ENCODE results near the gene HIVEP3. TPM values are rescaled to one million over a fixed set of nuclear protein-coding genes. Genes with fewer than 3 reads are reported as not detected.

HIVEP3 gene
- total and polyA plus RNA-seq, 3 experiments from 2014 or later, result 15.1 to 24.0 (median 23.0) TPM

DNA sequence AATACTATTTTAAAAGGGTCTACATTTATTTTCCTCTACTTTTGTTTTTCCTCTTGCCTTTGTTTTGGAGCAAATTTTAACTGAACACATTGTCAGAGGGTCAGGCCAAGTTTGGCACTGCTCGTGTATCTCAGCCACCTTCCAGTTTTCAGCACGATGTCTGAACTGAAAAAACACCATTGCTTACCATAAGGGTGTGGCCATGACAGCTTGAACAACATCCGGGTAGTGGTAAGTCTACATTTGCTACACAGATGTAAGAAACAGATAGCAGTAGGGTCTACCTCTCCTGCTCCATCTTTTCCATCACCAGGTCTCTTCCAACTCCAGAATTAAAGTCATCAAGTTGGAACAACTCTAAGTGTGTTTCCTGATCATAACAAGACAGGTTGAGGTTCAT is 4.2 kb downstream of the HIVEP3 start:
- H3K4me3 Mint-ChIP-seq, result peak overlapping the region; percentile 10 to 75 (median 59)

DNA sequence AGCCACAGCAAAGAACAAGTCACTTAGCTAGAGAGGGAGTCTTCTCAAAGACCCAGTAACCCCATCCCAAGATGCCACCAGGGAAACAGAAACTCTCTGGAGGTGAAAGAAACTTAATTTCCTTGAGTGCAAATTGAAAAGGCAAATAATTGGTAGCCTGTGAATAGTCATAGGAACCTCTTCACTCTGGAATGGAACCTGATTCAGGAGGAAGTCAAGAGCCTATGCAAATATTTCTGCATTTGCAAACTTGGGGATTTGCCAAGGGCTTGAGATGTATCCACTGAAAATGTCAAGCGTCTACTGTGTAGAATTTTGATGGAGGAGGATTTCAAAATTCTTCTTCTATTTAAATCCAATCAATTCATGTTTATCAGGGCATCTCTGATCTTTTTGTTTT is 5.7 kb downstream of the HIVEP3 start:
- H3K4me3 ChIP-seq (ENCODE audit: low read length), result no peak overlapping the region
- H3K4me3 Mint-ChIP-seq, result peak overlapping the region in 2 of 7 donors; percentile 19 to 36
- H3K4me1 Mint-ChIP-seq, result peaks cover 66 to 83% (median 71%) of the 10 kb centered on the region in 3 donors

More for the DNA sequence above, 4.2 kb downstream of the HIVEP3 start:
- Mint-ChIP-seq H3K27me3 (peaks cover 0 to 2% of the 10 kb centered on the region in 2 donors), H3K27ac (peak overlapping the region; percentile 87 to 99 (median 95)), H3K9me3 (peaks cover 0 to 4% (median 0%) of the 10 kb centered on the region in 5 donors), H3K4me1 (peaks cover 78 to 85% (median 79%) of the 10 kb centered on the region in 3 donors), H3K36me3 (peaks cover 1 to 5% (median 1%) of the 10 kb centered on the region in 3 donors)
- POLR2A ChIA-PET, result interaction anchor here (1.2 to 5.9 kb wide), 2 partner anchors 18 to 22 kb away, joined by 3 to 72 read pairs; no protein-coding TSS in a partner anchor
- peaks cover 62% of the 10 kb centered on the region for H3K4me1 ChIP-seq (ENCODE audit: insufficient read depth, low read length)
- no peaks in the 10 kb centered on the region for H3K9me3 ChIP-seq (ENCODE audit: low read length)
- H3K27ac ChIP-seq (ENCODE audit: low read depth, low read length), result peak overlapping the region; percentile 14
- no peaks in the 10 kb centered on the region for H3K36me3 ChIP-seq (ENCODE audit: insufficient read depth, low read length)
- CTCF ChIA-PET, result interaction anchor here (4.7 to 8.5 kb wide), 2 partner anchors 10 to 22 kb away, joined by 29 to 79 read pairs; no protein-coding TSS in a partner anchor
- no peak overlapping the region for H3K4me3 ChIP-seq (ENCODE audit: low read length)
- no peaks in the 10 kb centered on the region for H3K27me3 ChIP-seq (ENCODE audit: insufficient read depth, low read length, poor library complexity, severe bottlenecking)
- DNase-seq, result peak in 2 of 5 donors; percentile 43 to 62

DNA sequence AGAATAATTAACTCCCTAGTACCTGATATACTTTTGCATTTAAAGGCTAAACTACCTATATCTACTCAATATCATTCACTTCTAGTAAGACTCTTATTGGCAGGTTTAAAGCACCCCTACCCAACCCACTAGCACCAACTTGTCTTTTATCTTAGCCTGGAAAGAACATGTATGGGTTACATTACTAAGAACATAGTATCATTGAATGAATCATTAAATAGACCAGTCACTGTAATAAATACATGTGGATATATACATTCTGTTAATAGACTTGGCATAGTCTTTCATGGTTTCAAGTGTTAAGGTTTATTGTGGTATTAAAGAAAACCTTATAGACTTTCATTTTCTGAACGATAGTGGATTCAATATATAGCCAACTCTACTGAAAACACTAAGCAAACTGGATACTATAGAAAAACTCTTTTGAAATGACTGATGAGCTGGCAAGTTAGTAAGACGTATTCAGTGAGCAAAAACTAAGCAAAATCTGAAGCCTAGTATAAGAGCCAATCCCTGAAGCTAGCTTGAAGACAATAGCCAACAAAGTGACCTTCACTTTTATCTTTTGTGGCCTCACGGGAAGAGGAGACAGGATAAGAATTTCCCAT is 10.3 kb downstream of the HIVEP3 start:
- Mint-ChIP-seq H3K27ac (peak overlapping the region in 1 of 8 donors; percentile 18), H3K4me1 (peaks cover 35 to 79% (median 47%) of the 10 kb centered on the region in 3 donors), H3K27me3 (no peaks in the 10 kb centered on the region), H3K36me3 (peaks cover 1 to 9% (median 2%) of the 10 kb centered on the region in 3 donors), H3K4me3 (no peak overlapping the region), H3K9me3 (peaks cover 0 to 13% (median 3%) of the 10 kb centered on the region in 5 donors)
- POLR2A ChIA-PET, result no interaction called here
- no peaks in the 10 kb centered on the region for H3K27me3 ChIP-seq (ENCODE audit: insufficient read depth, low read length, poor library complexity, severe bottlenecking)
- no peaks in the 10 kb centered on the region for H3K9me3 ChIP-seq (ENCODE audit: low read length)
- peaks cover 12% of the 10 kb centered on the region for H3K4me1 ChIP-seq (ENCODE audit: insufficient read depth, low read length)
- H3K36me3 ChIP-seq (ENCODE audit: insufficient read depth, low read length), result no peaks in the 10 kb centered on the region
- CTCF ChIA-PET, result interaction anchor here (1.2 to 1.3 kb wide), 2 partner anchors 8 to 16 kb away, joined by 3 read pairs; no protein-coding TSS in a partner anchor
- H3K27ac ChIP-seq (ENCODE audit: low read depth, low read length), result no peak overlapping the region
- no peak overlapping the region for H3K4me3 ChIP-seq (ENCODE audit: low read length)
- no peak for DNase-seq

More for the DNA sequence above, 5.7 kb downstream of the HIVEP3 start:
- peaks cover 0 to 13% (median 3%) of the 10 kb centered on the region in 5 donors for H3K9me3 Mint-ChIP-seq
- no peak overlapping the region for H3K27ac ChIP-seq (ENCODE audit: low read depth, low read length)
- H3K27me3 Mint-ChIP-seq, result no peaks in the 10 kb centered on the region
- DNase-seq, result no peak
- H3K9me3 ChIP-seq (ENCODE audit: low read length), result no peaks in the 10 kb centered on the region
- POLR2A ChIA-PET, result no interaction called here
- peaks cover 1 to 9% (median 1%) of the 10 kb centered on the region in 3 donors for H3K36me3 Mint-ChIP-seq
- H3K36me3 ChIP-seq (ENCODE audit: insufficient read depth, low read length), result no peaks in the 10 kb centered on the region
- no peaks in the 10 kb centered on the region for H3K27me3 ChIP-seq (ENCODE audit: insufficient read depth, low read length, poor library complexity, severe bottlenecking)
- peak overlapping the region; percentile 26 to 94 (median 55) for H3K27ac Mint-ChIP-seq
- peaks cover 48% of the 10 kb centered on the region for H3K4me1 ChIP-seq (ENCODE audit: insufficient read depth, low read length)
- CTCF ChIA-PET, result interaction anchor here (2.8 to 8.5 kb wide), 2 partner anchors 10 to 21 kb away, joined by 7 to 79 read pairs; no protein-coding TSS in a partner anchor

DNA sequence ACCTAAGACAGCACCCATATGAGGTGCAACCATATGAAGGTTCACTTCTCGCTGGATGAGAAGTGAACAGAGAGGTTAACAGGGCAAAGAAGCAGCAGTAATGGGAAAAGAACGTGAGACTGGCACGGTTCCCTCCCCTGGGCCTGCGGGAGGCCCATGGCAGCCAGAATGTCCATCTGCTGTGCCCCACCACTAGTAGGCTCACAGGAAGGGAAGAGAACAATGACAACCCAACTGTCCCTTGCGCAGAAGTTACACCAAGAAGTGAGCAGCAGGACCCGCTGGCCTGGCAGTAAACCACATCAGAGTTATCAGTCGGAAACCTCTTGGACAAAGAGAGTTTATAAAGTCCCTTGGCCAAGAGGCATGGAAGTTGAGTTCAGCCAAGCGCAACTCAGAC is 11.3 kb downstream of the HIVEP3 start:
- peaks cover 1 to 9% (median 2%) of the 10 kb centered on the region in 3 donors for H3K36me3 Mint-ChIP-seq
- H3K27me3 Mint-ChIP-seq, result peaks cover 0 to 2% of the 10 kb centered on the region in 2 donors
- peak overlapping the region in 2 of 8 donors; percentile 3 to 86 for H3K27ac Mint-ChIP-seq
- Histone ChIP-seq H3K4me1 (ENCODE audit: insufficient read depth, low read length) (peaks cover 18% of the 10 kb centered on the region), H3K36me3 (ENCODE audit: insufficient read depth, low read length) (no peaks in the 10 kb centered on the region), H3K4me3 (ENCODE audit: low read length) (no peak overlapping the region), H3K27me3 (ENCODE audit: insufficient read depth, low read length, poor library complexity, severe bottlenecking) (no peaks in the 10 kb centered on the region), H3K27ac (ENCODE audit: low read depth, low read length) (no peak overlapping the region), H3K9me3 (ENCODE audit: low read length) (no peaks in the 10 kb centered on the region)
- no peak for DNase-seq
- peaks cover 35 to 79% (median 46%) of the 10 kb centered on the region in 3 donors for H3K4me1 Mint-ChIP-seq
- CTCF ChIA-PET, result interaction anchor here (1.2 to 1.3 kb wide), 2 partner anchors 9 to 15 kb away, joined by 3 read pairs; no protein-coding TSS in a partner anchor
- H3K9me3 Mint-ChIP-seq, result peaks cover 0 to 13% (median 3%) of the 10 kb centered on the region in 5 donors
- no peak overlapping the region for H3K4me3 Mint-ChIP-seq
- POLR2A ChIA-PET, result no interaction called here

DNA sequence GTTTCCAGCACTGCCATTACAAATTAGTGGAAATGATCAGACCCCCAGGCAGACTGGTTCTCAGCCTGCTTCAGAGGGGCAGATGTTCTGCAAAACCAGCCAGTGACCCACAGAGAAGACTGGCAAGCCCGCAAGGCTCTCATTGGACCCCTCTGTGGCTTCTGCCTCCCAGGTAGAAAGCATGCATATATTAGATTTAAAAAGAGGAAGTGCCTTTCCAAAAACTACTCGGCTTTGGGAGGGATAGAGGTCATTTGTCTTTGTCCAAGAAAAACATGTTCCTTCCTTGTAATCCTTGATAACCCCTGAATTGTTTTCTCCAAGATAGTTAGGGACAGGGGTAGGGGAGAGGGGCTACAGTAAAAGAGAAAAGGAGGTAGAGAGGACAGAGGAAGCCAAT is 11.8 kb downstream of the HIVEP3 start:
- peaks cover 35 to 79% (median 46%) of the 10 kb centered on the region in 3 donors for H3K4me1 Mint-ChIP-seq
- no peaks in the 10 kb centered on the region for H3K9me3 ChIP-seq (ENCODE audit: low read length)
- POLR2A ChIA-PET, result no interaction called here
- peaks cover 1 to 9% (median 2%) of the 10 kb centered on the region in 3 donors for H3K36me3 Mint-ChIP-seq
- no peak overlapping the region for H3K27ac ChIP-seq (ENCODE audit: low read depth, low read length)
- CTCF ChIA-PET, result interaction anchor here (1.2 to 4.8 kb wide), 2 partner anchors 10 to 15 kb away, joined by 3 to 29 read pairs; partner anchors contain the start of gene HIVEP3
- H3K36me3 ChIP-seq (ENCODE audit: insufficient read depth, low read length), result no peaks in the 10 kb centered on the region
- peaks cover 0 to 2% of the 10 kb centered on the region in 2 donors for H3K27me3 Mint-ChIP-seq
- H3K9me3 Mint-ChIP-seq, result peaks cover 0 to 13% (median 3%) of the 10 kb centered on the region in 5 donors
- H3K4me3 Mint-ChIP-seq, result peak overlapping the region in 1 of 7 donors; percentile 66
- peak overlapping the region in 1 of 8 donors; percentile 66 for H3K27ac Mint-ChIP-seq
- no peak overlapping the region for H3K4me3 ChIP-seq (ENCODE audit: low read length)
- peaks cover 21% of the 10 kb centered on the region for H3K4me1 ChIP-seq (ENCODE audit: insufficient read depth, low read length)
- no peaks in the 10 kb centered on the region for H3K27me3 ChIP-seq (ENCODE audit: insufficient read depth, low read length, poor library complexity, severe bottlenecking)
- DNase-seq, result no peak

DNA sequence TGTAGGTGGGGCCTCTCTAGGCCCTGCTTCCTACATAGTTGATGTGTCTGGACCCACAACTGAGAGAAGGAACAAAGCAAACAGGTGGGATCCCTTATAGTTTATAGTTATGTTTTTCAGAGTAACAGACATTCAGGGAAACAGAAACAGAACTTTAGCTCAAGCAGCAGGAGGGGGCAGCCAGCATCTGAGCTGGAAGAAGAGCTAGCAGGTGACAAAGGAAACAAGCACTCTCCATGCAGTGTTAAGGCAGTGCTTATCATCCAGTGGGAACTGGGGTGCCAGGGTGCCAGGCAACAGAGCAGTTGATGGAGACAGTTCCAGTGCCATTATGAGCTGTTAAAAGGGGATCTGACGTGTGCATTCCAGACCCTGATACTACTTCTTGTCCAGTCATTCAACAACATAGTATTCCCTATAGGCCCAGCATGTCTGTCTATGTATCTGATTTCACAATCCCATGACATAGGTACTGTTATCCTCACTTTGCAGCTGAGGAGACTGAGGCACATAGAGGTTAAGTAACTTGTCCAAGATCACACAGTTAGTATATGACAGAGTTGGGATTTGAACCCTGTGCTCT is 13.5 kb downstream of the HIVEP3 start:
- H3K36me3 ChIP-seq (ENCODE audit: insufficient read depth, low read length), result no peaks in the 10 kb centered on the region
- CTCF ChIA-PET, result interaction anchor here (1.1 to 4.8 kb wide), 2 partner anchors 12 to 13 kb away, joined by 4 to 29 read pairs; partner anchors contain the start of gene HIVEP3
- H3K4me3 ChIP-seq (ENCODE audit: low read length), result no peak overlapping the region
- H3K27me3 Mint-ChIP-seq, result peaks cover 0 to 2% of the 10 kb centered on the region in 2 donors
- H3K27me3 ChIP-seq (ENCODE audit: insufficient read depth, low read length, poor library complexity, severe bottlenecking), result no peaks in the 10 kb centered on the region
- H3K36me3 Mint-ChIP-seq, result peaks cover 0 to 5% (median 4%) of the 10 kb centered on the region in 3 donors
- H3K4me1 Mint-ChIP-seq, result peaks cover 50 to 85% (median 53%) of the 10 kb centered on the region in 3 donors
- POLR2A ChIA-PET, result interaction anchor here (0.5 kb wide), 1 partner anchor 13 kb away, joined by 3 read pairs; no protein-coding TSS in a partner anchor
- no peak overlapping the region for H3K27ac ChIP-seq (ENCODE audit: low read depth, low read length)
- H3K27ac Mint-ChIP-seq, result peak overlapping the region in 3 of 8 donors; percentile 16 to 61 (median 45)
- H3K4me1 ChIP-seq (ENCODE audit: insufficient read depth, low read length), result peaks cover 39% of the 10 kb centered on the region
- H3K4me3 Mint-ChIP-seq, result no peak overlapping the region
- peaks cover 0 to 9% (median 3%) of the 10 kb centered on the region in 5 donors for H3K9me3 Mint-ChIP-seq
- no peaks in the 10 kb centered on the region for H3K9me3 ChIP-seq (ENCODE audit: low read length)
- no peak for DNase-seq

DNA sequence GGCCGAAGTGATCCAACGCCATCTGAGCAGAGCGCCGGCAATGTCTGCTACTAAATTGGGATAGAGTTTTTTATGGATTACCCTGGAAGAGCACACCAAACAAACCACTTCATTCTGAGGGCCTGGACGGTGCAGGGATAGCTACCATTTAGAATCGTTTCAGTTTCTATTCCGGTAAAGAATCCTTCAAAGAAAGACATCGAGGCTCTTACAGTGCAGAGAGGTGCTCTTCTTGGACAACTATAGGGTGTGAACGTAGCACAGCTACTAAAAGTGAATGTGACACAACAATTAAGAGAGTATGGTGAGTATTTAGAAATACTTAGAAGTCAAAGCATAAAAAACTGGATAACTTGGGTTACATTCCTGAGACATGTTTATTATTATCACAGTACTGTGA is 16.1 kb downstream of the HIVEP3 start:
- Histone ChIP-seq H3K27me3 (ENCODE audit: insufficient read depth, low read length, poor library complexity, severe bottlenecking) (no peaks in the 10 kb centered on the region), H3K36me3 (ENCODE audit: insufficient read depth, low read length) (no peaks in the 10 kb centered on the region), H3K9me3 (ENCODE audit: low read length) (no peaks in the 10 kb centered on the region), H3K4me3 (ENCODE audit: low read length) (no peak overlapping the region), H3K27ac (ENCODE audit: low read depth, low read length) (no peak overlapping the region), H3K4me1 (ENCODE audit: insufficient read depth, low read length) (peaks cover 62% of the 10 kb centered on the region)
- Mint-ChIP-seq H3K9me3 (no peaks in the 10 kb centered on the region), H3K27ac (peak overlapping the region in 6 of 8 donors; percentile 77 to 97 (median 88)), H3K4me3 (peak overlapping the region in 6 of 7 donors; percentile 2 to 86 (median 48)), H3K27me3 (peaks cover 0 to 2% of the 10 kb centered on the region in 2 donors), H3K4me1 (peaks cover 64 to 94% (median 68%) of the 10 kb centered on the region in 3 donors), H3K36me3 (peaks cover 0 to 4% (median 0%) of the 10 kb centered on the region in 3 donors)
- ChIA-PET CTCF (interaction anchor here (0.8 to 4.8 kb wide), 6 partner anchors 8 to 17 kb away, joined by 3 to 29 read pairs (median 4); partner anchors contain the start of gene HIVEP3), POLR2A (interaction anchor here (0.9 to 1.3 kb wide), 2 partner anchors 13 to 16 kb away, joined by 4 read pairs; partner anchors contain the start of gene HIVEP3)
- no peak for DNase-seq
